Measurements from ENCODE around the gene CCDC181.
A peak's percentile ranks its signal among the peaks of the same experiment; 100 is the strongest.
"Not testable (repeated sequence)": the region's sequence is repeated elsewhere in the genome, so short reads cannot be mapped to it uniquely, and the experiment has no call there.

The CCDC181 gene

DNA sequence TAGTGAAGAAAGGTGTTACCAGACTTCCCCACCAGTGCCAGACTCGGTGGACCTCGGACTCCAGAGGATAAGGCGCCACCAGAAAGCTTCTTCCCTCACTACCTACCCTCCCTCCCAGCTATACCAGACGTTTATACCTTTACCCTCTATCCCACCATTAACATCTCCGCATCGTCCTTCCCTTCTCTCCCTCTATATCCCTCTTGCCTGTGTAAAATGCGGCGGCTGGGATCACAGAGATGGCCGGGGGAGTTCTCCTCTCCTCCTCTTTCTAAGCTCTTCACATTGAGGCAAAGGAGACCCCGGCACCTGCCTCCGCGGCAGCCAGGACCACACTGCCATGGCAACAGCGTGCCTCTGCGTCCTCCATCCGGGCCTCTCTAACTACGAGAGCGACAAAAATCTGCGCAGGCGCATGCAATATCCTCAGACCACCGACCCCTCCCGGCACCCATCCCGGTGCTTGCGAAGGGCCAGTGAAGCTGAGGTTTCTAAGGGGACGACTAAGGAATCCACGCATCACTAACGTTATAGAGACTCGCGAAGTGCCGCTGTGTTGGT, at the start of gene CCDC181:
Gene CCDC181, minus strand, starts transcription at position 394 of the 561 bp plus-strand sequence. CDS start 2,547 bp downstream, outside the sequence.
- peak; percentile 54 for DNase-seq (ENCODE audit: low spot score)

DNA sequence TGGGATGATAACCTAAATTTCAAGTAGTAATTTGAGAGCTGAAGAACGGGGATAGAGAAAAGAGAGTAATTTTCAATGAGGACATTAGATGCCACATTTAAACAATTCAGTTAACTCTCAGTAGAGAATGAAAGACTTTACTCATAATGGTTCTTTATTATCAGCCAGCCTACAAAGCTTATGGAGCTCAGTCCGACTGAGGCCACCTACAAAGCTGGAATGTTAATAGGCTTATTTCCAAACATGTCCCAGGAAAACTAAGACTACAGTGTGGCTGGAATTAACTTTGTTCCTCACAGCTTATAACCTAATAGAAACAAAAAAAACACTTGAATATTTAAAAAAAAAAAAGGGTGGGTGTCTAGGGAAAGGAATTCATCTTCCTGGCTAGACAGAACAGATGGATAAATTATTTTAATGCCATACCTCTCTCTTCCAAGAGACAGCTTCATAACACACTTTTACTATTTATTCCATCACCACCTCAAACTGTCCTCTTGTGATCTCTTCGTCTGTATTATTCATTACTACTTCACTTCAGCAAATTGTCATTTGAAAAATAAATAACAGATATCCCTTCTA, 48.6 kb upstream of the CCDC181 start:
- no peak for DNase-seq (ENCODE audit: low spot score)

DNA sequence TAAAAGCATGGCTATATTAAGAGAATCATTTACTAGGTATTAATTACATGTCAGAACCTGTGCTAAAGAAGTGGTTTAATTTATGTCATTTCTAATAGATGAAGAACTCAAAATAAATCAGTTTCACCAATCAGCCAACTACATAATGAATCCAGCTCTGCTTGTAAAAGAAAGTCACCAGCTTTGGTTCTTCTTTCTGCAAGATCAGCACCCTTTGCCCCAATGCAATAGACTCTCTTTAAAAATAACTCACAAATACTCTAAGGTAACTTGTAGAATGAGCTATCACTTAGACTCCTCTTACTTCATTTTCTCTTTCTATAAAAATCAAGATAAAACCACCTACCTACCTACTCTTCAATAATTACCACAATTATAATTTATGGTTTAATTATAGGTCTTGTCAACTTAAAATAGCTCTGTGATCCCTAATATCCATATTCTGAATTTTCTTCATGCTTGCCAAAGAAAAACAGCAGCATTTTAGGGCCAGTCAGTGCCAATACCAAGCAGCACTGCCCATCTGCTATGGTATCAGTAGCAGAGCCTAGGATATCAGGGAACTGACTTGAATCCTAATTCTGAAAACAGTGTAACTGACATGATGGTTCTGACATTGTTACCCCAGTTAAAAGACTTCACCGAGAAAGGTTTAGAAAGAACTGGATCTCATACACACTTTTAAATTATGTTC, 47.2 kb upstream of the CCDC181 start:
- no peak for DNase-seq (ENCODE audit: low spot score)

DNA sequence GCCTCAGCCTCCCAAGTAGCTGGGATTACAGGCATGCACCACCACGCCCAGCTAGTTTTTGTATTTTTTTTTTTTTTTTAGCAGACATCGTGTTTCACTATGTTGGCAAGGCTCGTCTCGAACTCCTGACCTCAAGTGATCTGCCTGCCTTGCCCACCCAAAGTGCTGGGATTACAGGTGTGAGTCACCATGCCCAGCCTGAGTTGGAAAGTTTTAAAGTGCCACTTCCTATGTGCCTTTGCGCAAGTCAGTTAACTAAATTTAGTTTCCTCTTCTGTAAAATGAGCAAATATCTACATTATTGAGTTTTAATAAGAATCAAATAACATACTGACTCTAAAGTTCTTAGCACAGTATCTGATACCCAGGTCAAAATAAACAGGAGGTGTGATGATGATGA, 46.1 kb upstream of the CCDC181 start:
- no peak for DNase-seq (ENCODE audit: low spot score)

DNA sequence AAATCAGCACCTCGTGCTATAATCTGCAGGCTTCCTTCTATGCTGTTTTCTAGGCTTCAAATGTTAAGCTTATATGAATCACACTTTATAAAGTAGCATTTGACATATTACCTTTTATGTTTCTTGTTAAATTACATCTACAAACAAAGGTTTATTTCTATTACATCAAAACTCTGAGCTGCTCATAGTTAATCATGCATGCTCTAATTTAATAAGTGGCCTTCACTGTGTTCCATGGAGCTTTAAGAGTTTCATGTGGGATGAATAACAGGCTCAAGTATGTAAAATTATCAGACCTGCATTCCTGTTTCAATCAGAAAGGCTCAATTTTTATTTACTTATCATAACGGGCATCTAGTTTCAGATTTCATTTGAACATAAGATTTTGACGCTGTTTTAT, 45.5 kb upstream of the CCDC181 start:
- no peak for DNase-seq (ENCODE audit: low spot score)

DNA sequence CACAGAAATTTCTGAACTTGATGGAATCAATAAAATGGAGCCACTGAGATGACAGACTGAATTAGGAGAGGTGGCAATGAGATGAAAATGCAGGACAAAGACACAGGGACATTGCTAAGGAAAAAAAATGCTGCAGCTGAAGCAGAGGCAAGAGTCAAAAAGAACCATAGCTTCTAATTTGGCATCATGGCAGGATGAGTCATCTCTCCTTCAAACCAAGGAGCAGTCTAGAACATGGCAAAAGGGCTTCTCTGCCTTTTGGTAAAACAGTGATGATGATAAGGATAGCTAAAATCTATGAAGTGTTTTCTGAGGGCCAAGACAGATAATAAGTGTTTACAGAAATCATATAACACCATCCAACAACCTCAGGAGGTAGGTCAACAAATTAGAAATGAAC, 41.7 kb upstream of the CCDC181 start:
- no peak for DNase-seq (ENCODE audit: low spot score)

DNA sequence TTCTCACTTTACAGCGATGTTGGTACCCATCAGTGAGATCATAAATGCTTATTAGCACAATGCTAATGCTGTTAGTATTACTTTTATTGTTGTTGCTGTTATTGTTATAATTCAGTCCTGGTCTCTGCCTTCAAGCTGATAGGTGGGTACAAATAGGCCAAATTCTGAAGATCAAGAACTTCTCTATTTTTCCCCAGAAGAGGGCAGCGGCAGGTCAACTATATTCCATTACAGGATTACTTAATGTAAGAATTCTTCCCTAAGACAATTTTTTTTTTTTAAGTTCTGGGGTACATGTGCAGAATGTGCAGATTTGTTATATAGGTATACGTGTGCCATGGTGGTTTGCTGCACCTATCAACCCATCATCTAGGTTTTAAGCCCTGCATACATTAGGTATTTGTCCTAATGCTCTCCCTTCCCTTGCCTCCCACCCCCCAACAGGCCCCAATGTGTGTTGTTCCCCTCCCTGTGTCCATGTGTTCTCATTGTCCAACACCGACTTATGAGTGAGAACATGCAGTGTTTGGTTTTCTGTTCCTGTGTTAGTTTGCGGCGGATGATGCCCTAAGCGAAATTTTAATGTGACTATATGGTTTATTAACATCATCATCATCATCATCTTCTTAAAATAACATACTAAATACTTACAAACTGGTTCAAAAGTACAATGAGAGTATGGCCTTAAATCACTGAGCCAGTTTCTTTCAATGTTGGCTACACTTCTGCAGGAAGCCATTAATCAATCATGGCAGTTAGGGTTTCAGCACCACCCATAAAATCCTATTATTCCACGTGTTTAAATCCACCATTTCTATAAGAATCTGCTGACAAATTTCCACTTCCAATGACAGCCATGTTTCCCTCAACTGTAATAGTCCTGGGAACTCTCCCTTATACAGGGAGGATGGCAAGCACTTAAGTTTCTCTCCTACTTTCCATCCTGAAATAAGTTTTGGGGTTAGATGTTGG, 39.3 kb upstream of the CCDC181 start:
- DNase-seq (ENCODE audit: low spot score), result peak; percentile 18

DNA sequence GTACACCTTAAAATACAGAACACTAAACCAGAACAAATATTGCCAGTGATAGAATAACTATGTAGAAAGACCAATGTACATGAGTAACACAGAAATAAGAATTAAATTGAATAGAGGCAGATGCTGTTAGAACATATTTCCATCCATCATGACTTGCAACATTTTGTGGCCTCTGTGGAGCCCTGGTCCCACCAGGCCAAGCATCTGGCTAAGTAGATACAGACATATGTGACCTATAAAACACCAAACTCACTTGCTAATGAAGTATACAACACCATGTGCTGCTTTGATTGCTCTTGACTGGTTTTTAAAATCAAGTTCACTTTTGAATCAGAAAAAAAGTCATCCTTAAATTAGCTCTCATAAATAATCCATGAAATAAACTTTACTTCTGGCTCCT, 38.0 kb upstream of the CCDC181 start:
- no peak for DNase-seq (ENCODE audit: low spot score)

DNA sequence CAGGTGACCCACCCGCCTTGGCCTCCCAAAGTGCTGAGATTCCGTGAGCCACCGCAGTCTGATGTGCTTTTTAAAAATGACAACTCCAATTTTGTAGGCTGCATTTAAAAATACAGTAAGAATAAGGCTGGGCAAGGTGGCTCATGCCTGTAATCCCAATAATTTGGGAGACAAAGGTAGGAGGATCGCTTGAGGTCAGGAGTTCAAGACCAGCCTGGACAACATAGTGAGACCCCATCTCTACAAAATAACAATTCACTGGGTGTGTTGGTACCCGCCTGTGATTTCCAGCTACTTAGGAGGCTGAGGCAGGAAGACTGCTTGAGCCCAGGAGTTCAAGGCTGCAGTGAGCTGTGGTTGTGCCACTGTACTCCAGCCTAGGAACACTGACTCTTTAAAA, 35.1 kb upstream of the CCDC181 start:
- DNase-seq (ENCODE audit: low spot score), result no peak

DNA sequence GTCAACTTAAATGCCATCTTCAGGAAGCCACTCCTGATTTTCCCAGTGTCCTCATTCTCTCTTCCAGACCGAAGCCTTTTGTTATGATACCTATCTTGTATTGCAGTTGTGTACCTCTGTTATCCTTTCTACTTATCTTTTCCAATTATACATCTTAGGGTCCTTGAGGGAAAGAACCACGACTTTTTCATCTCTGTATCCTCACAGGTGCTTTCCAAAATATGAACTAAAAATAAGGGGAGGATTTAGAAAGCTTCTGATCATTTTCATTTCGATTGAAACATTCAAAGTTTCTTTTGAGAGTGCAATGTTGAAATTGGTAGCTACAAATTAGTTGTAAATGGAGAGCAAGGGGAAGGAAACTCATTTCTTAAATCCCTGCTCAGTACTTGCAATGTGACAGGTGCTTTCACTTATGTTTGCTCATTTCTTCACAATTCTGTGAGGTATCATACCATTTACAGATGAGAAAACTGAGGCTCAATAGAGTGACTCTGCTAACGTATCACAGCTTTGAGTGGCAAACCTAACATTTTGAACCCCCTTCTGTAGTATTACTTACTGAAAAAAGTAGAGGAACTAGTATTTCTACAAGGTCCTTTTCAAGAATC, 34.2 kb upstream of the CCDC181 start:
- no peak for DNase-seq (ENCODE audit: low spot score)

DNA sequence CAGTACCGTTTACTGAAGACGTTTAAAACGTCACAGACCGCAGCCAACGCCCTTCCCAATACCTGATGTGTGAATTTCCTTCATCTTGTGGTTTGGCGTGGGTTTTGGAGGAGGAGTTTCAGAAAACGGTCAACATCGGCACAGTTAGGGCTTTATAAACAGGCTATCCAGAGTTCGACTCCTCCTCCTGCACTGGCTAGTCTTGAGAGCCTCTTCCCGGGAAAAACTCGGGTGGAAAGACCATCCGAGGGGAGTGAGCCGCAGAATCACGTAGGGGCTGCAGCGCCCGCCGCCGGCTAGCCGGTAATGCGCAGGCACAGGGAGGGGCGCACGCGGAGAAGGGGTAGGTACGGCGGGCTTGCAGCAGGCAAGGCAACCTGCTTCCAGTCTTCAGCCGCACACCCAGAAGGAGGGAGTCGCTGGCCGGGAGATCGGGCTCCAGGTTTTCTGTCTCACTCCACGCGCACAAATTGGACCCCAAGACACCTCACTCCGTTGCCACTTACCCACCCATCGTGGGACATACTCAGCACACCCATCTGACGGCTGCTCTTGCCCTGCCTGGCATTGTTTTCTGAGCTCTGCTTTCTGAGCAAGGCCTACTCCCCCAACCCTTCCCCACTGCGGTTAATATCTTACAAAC, 33.0 kb upstream of the CCDC181 start:
- peak; percentile 14 for DNase-seq (ENCODE audit: low spot score)

DNA sequence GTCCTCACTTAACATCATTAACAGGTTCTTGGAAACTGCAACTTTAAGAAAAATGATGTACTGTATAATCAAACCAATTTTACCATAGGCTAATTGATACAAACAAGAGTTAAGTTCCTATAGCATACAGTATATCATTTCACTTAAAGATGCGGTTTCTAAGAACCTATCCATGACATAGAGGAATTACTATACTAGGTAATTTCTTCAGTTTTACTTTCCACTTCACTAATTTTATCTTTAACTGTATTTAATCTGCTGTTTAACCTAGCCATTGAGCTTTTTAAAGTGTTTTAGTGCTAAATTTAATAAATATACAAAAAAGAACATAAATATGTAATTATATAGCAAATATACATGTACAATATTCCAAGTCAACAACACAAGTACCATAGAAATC, 30.2 kb upstream of the CCDC181 start:
- DNase-seq (ENCODE audit: low spot score), result no peak

DNA sequence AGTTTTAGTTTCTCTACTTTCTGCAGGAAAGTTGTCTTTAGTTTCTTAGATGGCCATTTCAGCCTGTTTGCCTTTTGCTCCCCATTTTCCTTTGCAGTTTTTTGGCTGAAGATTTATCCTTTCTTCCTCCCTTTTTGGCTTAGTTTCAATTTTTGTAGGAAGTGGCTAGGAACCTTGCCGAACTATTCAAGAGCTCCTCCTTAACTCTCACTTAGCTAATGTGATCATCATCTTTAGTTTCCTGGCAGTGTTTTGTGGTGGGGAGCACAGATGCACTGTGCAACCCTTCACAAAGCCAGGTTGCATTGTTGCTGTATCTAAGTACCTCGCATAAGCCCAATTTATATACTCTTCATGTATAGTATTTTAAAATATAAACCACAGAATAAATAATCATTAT, 28.8 kb upstream of the CCDC181 start:
- DNase-seq (ENCODE audit: low spot score), result no peak

DNA sequence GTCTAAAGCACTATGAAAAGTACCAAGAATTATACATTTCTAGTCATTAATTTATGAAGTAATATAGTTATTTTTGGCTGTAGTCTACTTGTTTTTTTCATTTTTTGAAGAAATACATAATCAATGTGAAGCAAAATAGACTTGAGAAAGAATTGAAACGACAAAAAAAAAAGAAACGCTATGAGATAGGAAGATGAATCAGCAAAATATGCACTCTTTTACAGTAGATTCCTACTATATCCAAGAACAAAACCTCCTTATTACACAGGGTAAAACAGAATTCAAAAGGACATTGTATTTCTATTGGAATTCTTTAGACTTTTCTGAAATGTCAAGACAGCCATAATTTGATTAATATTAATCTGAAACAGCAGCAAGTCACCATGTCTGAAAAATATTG, 25.6 kb upstream of the CCDC181 start:
- DNase-seq (ENCODE audit: low spot score), result no peak

DNA sequence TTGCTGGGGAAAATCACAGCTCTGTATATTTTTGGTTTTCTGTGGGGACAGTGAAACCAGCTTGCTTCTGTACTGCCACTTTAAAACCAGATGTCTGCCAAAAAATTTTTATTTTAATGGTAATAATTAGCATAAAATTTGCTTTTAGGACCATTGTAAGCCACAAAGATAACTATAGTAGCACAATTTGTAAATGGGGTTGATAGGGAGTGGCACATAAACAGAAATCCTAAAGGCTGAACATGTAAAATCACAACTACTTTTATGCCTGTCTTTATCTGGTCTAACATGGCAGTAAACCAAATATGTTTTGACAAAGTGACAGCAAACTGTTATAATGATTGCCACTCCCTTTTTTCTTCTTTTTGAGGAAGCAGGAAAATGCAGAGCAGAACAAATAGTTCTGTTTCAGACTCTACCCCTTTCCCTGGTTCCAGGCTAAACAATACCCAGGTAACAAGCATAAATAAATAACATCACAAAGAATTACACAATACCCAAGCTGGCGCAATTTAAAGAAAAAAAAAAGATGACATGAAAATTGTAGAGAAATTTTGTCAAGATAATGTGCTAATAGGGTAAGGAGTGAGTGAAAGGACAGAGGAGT, 24.0 kb upstream of the CCDC181 start:
- DNase-seq (ENCODE audit: low spot score), result no peak

DNA sequence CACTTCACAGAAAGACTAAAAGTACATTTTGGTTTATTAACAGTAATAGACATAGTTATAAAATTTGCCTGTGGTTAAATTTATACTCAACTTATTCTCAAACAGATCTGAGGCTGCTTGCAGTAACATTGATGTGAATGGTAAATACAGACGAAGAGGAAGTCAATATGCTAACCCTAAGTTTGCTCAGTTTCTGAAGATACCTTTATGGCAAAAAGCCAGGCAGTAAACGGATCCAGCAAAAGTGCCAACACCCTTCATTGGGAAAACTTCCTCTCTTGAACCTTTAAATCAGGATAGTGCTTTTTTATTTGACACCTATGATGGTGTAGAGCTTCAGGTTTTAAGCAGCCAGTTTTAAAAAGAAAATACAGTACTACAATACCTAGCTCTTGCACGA, 16.6 kb upstream of the CCDC181 start:
- no peak for DNase-seq (ENCODE audit: low spot score)

DNA sequence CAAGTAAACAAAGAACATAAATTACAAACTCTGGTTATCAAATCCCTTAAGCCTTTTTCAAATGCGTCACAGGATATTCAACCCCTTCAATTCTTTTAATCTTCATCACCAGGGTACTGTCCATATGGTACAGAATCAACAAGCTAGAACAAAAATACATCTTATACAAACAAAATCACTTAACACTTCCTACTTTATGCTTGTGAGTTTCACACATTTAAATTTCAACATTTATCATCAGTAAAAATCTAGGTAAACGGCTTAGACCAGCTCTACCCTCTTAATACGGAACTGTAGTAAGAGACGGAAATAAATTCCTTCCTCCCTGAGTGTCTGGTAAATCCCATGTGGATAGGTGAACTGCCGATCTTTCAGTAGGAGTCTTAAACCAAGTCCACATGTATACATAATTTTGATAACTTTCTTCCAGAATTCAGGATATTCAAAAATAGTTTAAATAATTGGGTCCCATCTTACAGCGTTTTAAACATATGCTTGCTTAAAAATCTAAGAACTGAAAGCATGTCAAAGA, 1.0 kb downstream of the CCDC181 start:
- no peak for DNase-seq (ENCODE audit: low spot score)

DNA sequence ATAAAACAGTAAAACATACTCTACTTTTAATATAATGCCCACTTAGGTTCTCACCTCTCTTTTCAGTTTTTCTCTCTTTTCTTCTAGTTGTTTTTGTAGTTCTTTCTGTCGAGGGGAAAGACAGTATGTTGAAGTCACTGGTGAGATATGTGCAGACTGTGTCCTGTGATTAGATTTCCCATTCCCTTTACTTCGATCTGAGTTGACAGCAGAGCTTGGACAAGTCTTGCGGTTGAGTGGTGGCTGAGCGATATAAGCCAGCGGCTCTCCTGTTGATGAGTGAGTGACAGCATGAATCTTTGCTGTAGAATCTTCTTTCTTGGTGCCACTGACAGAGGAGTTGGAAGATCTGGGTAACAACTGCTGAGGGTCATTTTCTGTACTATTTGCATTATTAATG, 6.0 kb downstream of the CCDC181 start:
- DNase-seq (ENCODE audit: low spot score), result no peak

DNA sequence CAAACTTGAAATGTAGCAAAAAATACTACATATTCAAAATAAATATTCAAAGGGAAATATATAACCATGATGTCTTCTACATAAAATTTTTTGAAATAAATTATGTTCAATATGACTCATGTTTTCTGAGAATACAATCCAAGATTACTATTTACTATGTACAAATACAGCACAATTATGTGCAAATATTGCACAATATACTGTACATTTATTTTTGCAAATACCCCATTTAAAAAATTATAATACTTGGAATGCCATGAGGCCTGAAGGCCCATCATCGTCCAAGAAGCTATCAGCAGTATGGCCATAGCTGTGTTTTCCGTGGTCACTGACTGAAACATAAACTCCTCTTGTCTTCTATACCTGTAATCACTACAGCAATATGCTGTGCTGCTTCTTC, 12.3 kb downstream of the CCDC181 start:
- no peak for DNase-seq (ENCODE audit: low spot score)

DNA sequence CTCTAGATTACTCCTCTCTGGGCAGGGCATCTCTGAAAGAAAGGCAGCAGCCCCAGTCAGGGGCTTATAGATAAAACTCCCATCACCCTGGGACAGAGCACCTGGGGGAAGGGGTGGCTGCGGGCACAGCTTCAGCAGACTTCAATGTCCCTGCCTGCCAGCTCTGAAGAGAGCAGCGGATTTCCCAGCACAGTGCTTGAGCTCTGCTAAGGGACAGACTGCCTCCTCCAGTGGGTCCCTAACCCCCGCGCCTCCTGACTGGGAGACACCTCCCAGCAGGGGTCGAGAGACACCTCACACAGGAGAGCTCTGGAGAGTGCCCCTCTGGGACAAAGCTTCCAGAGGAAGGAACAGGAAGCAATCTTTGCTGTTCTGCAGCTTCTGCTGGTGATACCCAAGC, 18.9 kb downstream of the CCDC181 start:
- not testable (repeated sequence) for DNase-seq (ENCODE audit: low spot score)

DNA sequence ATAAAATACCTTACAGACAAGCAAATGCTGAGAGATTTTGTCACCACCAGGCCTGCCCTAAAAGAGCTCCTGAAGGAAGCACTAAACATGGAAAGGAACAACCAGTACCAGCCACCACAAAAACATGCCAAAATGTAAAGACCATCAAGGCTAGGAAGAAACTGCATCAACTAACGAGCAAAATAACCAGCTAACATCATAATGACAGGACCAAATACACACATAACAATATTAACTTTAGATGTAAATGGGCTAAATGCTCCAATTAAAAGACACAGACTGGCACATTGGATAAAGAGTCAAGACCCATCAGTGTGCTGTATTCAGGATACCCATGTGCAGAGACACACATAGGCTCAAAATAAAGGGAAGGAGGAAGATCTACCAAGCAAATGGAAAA, 24.7 kb downstream of the CCDC181 start:
- DNase-seq (ENCODE audit: low spot score), result not testable (repeated sequence)
